Measurements from ENCODE around the gene ALPK3.

The ALPK3 gene

GRCh38 chr15:84813435-84813834 lies 3.7 kb upstream of the ALPK3 start:
- Histone ChIP-seq H3K27ac (ENCODE audit: low read length) (no peak overlapping the region), H3K4me1 (ENCODE audit: control insufficient read depth in 1 of 2, insufficient read depth in 2 of 2, low read length in 2 of 2) (peaks cover 0 to 5% of the 10 kb centered on the region in 2 donors), H3K4me3 (ENCODE audit: low read depth in 1 of 2, low read length in 2 of 2) (no peak overlapping the region), H3K27me3 (ENCODE audit: low read depth, low read length) (no peaks in the 10 kb centered on the region), H3K36me3 (ENCODE audit: control insufficient read depth in 1 of 2, insufficient read depth in 2 of 2, low read length in 2 of 2) (no peaks in the 10 kb centered on the region), H3K9me3 (ENCODE audit: control insufficient read depth in 1 of 2, low read length in 2 of 2) (no peaks in the 10 kb centered on the region)

GRCh38 chr15:84813931-84814330 lies 3.2 kb upstream of the ALPK3 start:
- Histone ChIP-seq H3K9me3 (ENCODE audit: control insufficient read depth in 1 of 2, low read length in 2 of 2) (no peaks in the 10 kb centered on the region), H3K27ac (ENCODE audit: low read length) (no peak overlapping the region)

GRCh38 chr15:84814916-84815315 lies 2.2 kb upstream of the ALPK3 start:
- Histone ChIP-seq H3K27me3 (ENCODE audit: low read depth, low read length) (no peaks in the 10 kb centered on the region), H3K4me3 (ENCODE audit: low read depth in 1 of 2, low read length in 2 of 2) (no peak overlapping the region), H3K9me3 (ENCODE audit: control insufficient read depth in 1 of 2, low read length in 2 of 2) (no peaks in the 10 kb centered on the region), H3K4me1 (ENCODE audit: control insufficient read depth in 1 of 2, insufficient read depth in 2 of 2, low read length in 2 of 2) (peaks cover 10 to 20% of the 10 kb centered on the region in 2 donors), H3K36me3 (ENCODE audit: control insufficient read depth in 1 of 2, insufficient read depth in 2 of 2, low read length in 2 of 2) (no peaks in the 10 kb centered on the region), H3K27ac (ENCODE audit: low read length) (no peak overlapping the region)

More at GRCh38 chr15:84813931-84814330, 3.2 kb upstream of the ALPK3 start:
- no peaks in the 10 kb centered on the region for H3K36me3 ChIP-seq (ENCODE audit: control insufficient read depth in 1 of 2, insufficient read depth in 2 of 2, low read length in 2 of 2)
- no peak overlapping the region for H3K4me3 ChIP-seq (ENCODE audit: low read depth in 1 of 2, low read length in 2 of 2)
- no peaks in the 10 kb centered on the region for H3K27me3 ChIP-seq (ENCODE audit: low read depth, low read length)
- peaks cover under 1 to 10% of the 10 kb centered on the region in 2 donors for H3K4me1 ChIP-seq (ENCODE audit: control insufficient read depth in 1 of 2, insufficient read depth in 2 of 2, low read length in 2 of 2)

- Histone ChIP-seq H3K4me1 (ENCODE audit: control insufficient read depth in 1 of 2, insufficient read depth in 2 of 2, low read length in 2 of 2) (peaks cover 14 to 41% of the 10 kb centered on the region in 2 donors), H3K36me3 (ENCODE audit: control insufficient read depth in 1 of 2, insufficient read depth in 2 of 2, low read length in 2 of 2) (no peaks in the 10 kb centered on the region), H3K27me3 (ENCODE audit: low read depth, low read length) (no peaks in the 10 kb centered on the region), H3K27ac (ENCODE audit: low read length) (peak overlapping the region; percentile 62), H3K4me3 (ENCODE audit: low read depth in 1 of 2, low read length in 2 of 2) (peak overlapping the region; percentile 44 to 56), H3K9me3 (ENCODE audit: control insufficient read depth in 1 of 2, low read length in 2 of 2) (no peaks in the 10 kb centered on the region)
Observed at GRCh38 chr15:84817466-84818081, 418 bp downstream of the ALPK3 start.

- peak overlapping the region; percentile 44 to 56 for H3K4me3 ChIP-seq (ENCODE audit: low read depth in 1 of 2, low read length in 2 of 2)
- H3K9me3 ChIP-seq (ENCODE audit: control insufficient read depth in 1 of 2, low read length in 2 of 2) = no peaks in the 10 kb centered on the region
- H3K27ac ChIP-seq (ENCODE audit: low read length) = peak overlapping the region; percentile 62
- no peaks in the 10 kb centered on the region for H3K36me3 ChIP-seq (ENCODE audit: control insufficient read depth in 1 of 2, insufficient read depth in 2 of 2, low read length in 2 of 2)
- peaks cover 14 to 51% of the 10 kb centered on the region in 2 donors for H3K4me1 ChIP-seq (ENCODE audit: control insufficient read depth in 1 of 2, insufficient read depth in 2 of 2, low read length in 2 of 2)
- H3K27me3 ChIP-seq (ENCODE audit: low read depth, low read length) = no peaks in the 10 kb centered on the region
Observed at GRCh38 chr15:84818261-84819131, 1.3 kb downstream of the ALPK3 start.

GRCh38 chr15:84819291-84819768 lies 2.2 kb downstream of the ALPK3 start:
- no peaks in the 10 kb centered on the region for H3K9me3 ChIP-seq (ENCODE audit: control insufficient read depth in 1 of 2, low read length in 2 of 2)
- no peaks in the 10 kb centered on the region for H3K36me3 ChIP-seq (ENCODE audit: control insufficient read depth in 1 of 2, insufficient read depth in 2 of 2, low read length in 2 of 2)
- H3K27ac ChIP-seq (ENCODE audit: low read length) = no peak overlapping the region
- peak overlapping the region in 1 of 2 donors; percentile 56 for H3K4me3 ChIP-seq (ENCODE audit: low read depth in 1 of 2, low read length in 2 of 2)
- peaks cover 14 to 55% of the 10 kb centered on the region in 2 donors for H3K4me1 ChIP-seq (ENCODE audit: control insufficient read depth in 1 of 2, insufficient read depth in 2 of 2, low read length in 2 of 2)
- no peaks in the 10 kb centered on the region for H3K27me3 ChIP-seq (ENCODE audit: low read depth, low read length)

GRCh38 chr15:84819791-84820190 lies 2.6 kb downstream of the ALPK3 start:
- Histone ChIP-seq H3K9me3 (ENCODE audit: control insufficient read depth in 1 of 2, low read length in 2 of 2) (no peaks in the 10 kb centered on the region), H3K4me1 (ENCODE audit: control insufficient read depth in 1 of 2, insufficient read depth in 2 of 2, low read length in 2 of 2) (peaks cover 14 to 58% of the 10 kb centered on the region in 2 donors), H3K27ac (ENCODE audit: low read length) (no peak overlapping the region), H3K27me3 (ENCODE audit: low read depth, low read length) (no peaks in the 10 kb centered on the region), H3K36me3 (ENCODE audit: control insufficient read depth in 1 of 2, insufficient read depth in 2 of 2, low read length in 2 of 2) (no peaks in the 10 kb centered on the region), H3K4me3 (ENCODE audit: low read depth in 1 of 2, low read length in 2 of 2) (peak overlapping the region in 1 of 2 donors; percentile 56)

GRCh38 chr15:84821501-84822021 lies 4.4 kb downstream of the ALPK3 start:
- peaks cover 14 to 60% of the 10 kb centered on the region in 2 donors for H3K4me1 ChIP-seq (ENCODE audit: control insufficient read depth in 1 of 2, insufficient read depth in 2 of 2, low read length in 2 of 2)
- no peaks in the 10 kb centered on the region for H3K9me3 ChIP-seq (ENCODE audit: control insufficient read depth in 1 of 2, low read length in 2 of 2)
- H3K27ac ChIP-seq (ENCODE audit: low read length) = no peak overlapping the region
- H3K36me3 ChIP-seq (ENCODE audit: control insufficient read depth in 1 of 2, insufficient read depth in 2 of 2, low read length in 2 of 2) = no peaks in the 10 kb centered on the region
- H3K4me3 ChIP-seq (ENCODE audit: low read depth in 1 of 2, low read length in 2 of 2) = no peak overlapping the region
- H3K27me3 ChIP-seq (ENCODE audit: low read depth, low read length) = no peaks in the 10 kb centered on the region

GRCh38 chr15:84822653-84823281 lies 5.6 kb downstream of the ALPK3 start:
- Histone ChIP-seq H3K27ac (ENCODE audit: low read length) (no peak overlapping the region), H3K9me3 (ENCODE audit: control insufficient read depth in 1 of 2, low read length in 2 of 2) (no peaks in the 10 kb centered on the region)

GRCh38 chr15:84823282-84823878 lies 6.2 kb downstream of the ALPK3 start:
- Histone ChIP-seq H3K27me3 (ENCODE audit: low read depth, low read length) (no peaks in the 10 kb centered on the region), H3K36me3 (ENCODE audit: control insufficient read depth in 1 of 2, insufficient read depth in 2 of 2, low read length in 2 of 2) (no peaks in the 10 kb centered on the region), H3K4me3 (ENCODE audit: low read depth in 1 of 2, low read length in 2 of 2) (no peak overlapping the region), H3K9me3 (ENCODE audit: control insufficient read depth in 1 of 2, low read length in 2 of 2) (no peaks in the 10 kb centered on the region), H3K27ac (ENCODE audit: low read length) (no peak overlapping the region), H3K4me1 (ENCODE audit: control insufficient read depth in 1 of 2, insufficient read depth in 2 of 2, low read length in 2 of 2) (peaks cover 14 to 72% of the 10 kb centered on the region in 2 donors)

More at GRCh38 chr15:84822653-84823281, 5.6 kb downstream of the ALPK3 start:
- no peak overlapping the region for H3K4me3 ChIP-seq (ENCODE audit: low read depth in 1 of 2, low read length in 2 of 2)
- no peaks in the 10 kb centered on the region for H3K36me3 ChIP-seq (ENCODE audit: control insufficient read depth in 1 of 2, insufficient read depth in 2 of 2, low read length in 2 of 2)
- H3K4me1 ChIP-seq (ENCODE audit: control insufficient read depth in 1 of 2, insufficient read depth in 2 of 2, low read length in 2 of 2) = peaks cover 14 to 71% of the 10 kb centered on the region in 2 donors
- H3K27me3 ChIP-seq (ENCODE audit: low read depth, low read length) = no peaks in the 10 kb centered on the region
